Prostate gland (tissue), 2 donors: ENCODE measurements around the gene DST. TPM values are rescaled to one million over a fixed set of nuclear protein-coding genes. Genes with fewer than 3 reads are reported as not detected.

ENCODE experiments used
- DNase-seq: peaks from one replicate; pipeline ENCODE4 v3.0.0-alpha.2; 2019; ENCODE audit warnings: low spot score
- H3K27ac ChIP-seq, 2 donors: fragments of 200-600 bp; sonication (generic); 2 replicates each; pipeline ENCODE4 v1.5.1; 2017 to 2019
- H3K27me3 ChIP-seq: fragments of 200-600 bp; sonication (generic); replicated peaks from 2 replicates; pipeline ENCODE4 v1.5.1; 2019; ENCODE audit not compliant: insufficient read depth
- H3K36me3 ChIP-seq, 2 donors: fragments of 200-600 bp; sonication (generic); 1 replicate in 1 of 2; 2 replicates in 1 of 2; pipeline versions ENCODE4 v1.5.1 to v1.8.1; 2017 to 2019
- H3K4me1 ChIP-seq: fragments of 200-600 bp; sonication (generic); replicated peaks from 2 replicates; pipeline ENCODE4 v1.5.1; 2019
- H3K4me3 ChIP-seq, 2 donors: fragments of 200-600 bp; sonication (generic); 2 replicates each; pipeline ENCODE4 v1.5.1; 2017 to 2019
- H3K9me3 ChIP-seq: fragments of 200-600 bp; sonication (generic); 2 replicates; pipeline ENCODE4 v1.5.1; 2017
- POLR2A ChIP-seq: fragments of 450-650 bp; IDR thresholded peaks from one replicate; pipeline ENCODE4 v1.6.1; 2016; ENCODE audit warnings: antibody characterized with exemption, mild to moderate bottlenecking
- POLR2AphosphoS5 ChIP-seq: sonication (generic); formaldehyde crosslinking; IDR thresholded peaks from one replicate; pipeline ENCODE4 v1.6.1; 2017; ENCODE audit warnings: antibody characterized with exemption
- WGBS: methylation state at CpG from one replicate; pipeline ENCODE4 v1.1.5; 2018; 5-methylcytosine and 5-hydroxymethylcytosine counted together
- intact Hi-C: fragments of 100-400 bp; cut with DNase I; formaldehyde crosslinking; loops from one replicate; pipeline ENCODE4 v1.14.2; 2022
- total RNA-seq, 2 donors: library from RNA; depleted of rRNA; stranded (reverse); fragments of >200 nt; gene quantifications; one replicate each; pipeline ENCODE4 v1.1.0, GENCODE V29; 2016
- TF ChIP-seq, protein P1 (sequence below), 4 experiments: fragments of 200-600 bp in 2 of 4; fragments of 450-650 bp in 2 of 4; sonication (generic) in 2 of 4; IDR thresholded peaks; 1 replicate in 3 of 4; 2 replicates in 1 of 4; pipeline ENCODE4 v1.5.1; 2016 to 2019; ENCODE audit warnings: antibody characterized with exemption in 4 of 4, mild to moderate bottlenecking in 2 of 4, moderate library complexity in 2 of 4

The DST gene
- total RNA-seq, 2 donors from 2014 or later: 131 to 242 TPM

- intact Hi-C loops: no loop called here
- Histone ChIP-seq H3K27ac (no peak overlapping the region), H3K4me1 (no peaks in the 10 kb centered on the region), H3K9me3 (no peaks in the 10 kb centered on the region), H3K36me3 (no peaks in the 10 kb centered on the region), H3K4me3 (no peak overlapping the region), H3K27me3 (no peaks in the 10 kb centered on the region)
- no peak for DNase-seq
- WGBS: 78% methylated on average over 6 of the region's 6 CpGs
- TF ChIP-seq POLR2AphosphoS5: no peak
- no peak for TF ChIP-seq POLR2A
- TF ChIP-seq, protein P1, sequence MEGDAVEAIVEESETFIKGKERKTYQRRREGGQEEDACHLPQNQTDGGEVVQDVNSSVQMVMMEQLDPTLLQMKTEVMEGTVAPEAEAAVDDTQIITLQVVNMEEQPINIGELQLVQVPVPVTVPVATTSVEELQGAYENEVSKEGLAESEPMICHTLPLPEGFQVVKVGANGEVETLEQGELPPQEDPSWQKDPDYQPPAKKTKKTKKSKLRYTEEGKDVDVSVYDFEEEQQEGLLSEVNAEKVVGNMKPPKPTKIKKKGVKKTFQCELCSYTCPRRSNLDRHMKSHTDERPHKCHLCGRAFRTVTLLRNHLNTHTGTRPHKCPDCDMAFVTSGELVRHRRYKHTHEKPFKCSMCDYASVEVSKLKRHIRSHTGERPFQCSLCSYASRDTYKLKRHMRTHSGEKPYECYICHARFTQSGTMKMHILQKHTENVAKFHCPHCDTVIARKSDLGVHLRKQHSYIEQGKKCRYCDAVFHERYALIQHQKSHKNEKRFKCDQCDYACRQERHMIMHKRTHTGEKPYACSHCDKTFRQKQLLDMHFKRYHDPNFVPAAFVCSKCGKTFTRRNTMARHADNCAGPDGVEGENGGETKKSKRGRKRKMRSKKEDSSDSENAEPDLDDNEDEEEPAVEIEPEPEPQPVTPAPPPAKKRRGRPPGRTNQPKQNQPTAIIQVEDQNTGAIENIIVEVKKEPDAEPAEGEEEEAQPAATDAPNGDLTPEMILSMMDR (IDR thresholded peaks at IDR 0.05): no peak
These were observed 29.3 kb downstream of the DST start for GRCh38 chr6:56613247-56613851.

DNA sequence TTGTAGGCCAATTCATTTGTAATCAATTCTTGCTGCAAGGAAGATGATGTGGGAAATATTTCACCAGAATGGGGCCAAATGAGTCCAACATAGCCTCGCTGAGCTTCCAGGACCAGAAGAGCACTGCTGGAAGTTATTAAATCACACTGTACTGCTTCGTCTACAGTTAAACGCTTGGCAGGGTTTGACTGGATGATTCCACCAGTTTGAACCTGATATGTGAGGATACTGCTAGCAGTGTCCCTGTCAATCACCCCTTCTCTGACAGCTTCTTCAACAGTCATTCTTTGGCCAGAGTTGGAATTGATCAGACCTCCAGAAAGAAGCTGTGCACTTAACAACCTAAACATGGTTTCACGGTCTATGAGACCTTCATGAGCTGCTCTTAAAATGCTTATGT lies 34.4 kb downstream of the DST start:
- Histone ChIP-seq H3K9me3 (no peaks in the 10 kb centered on the region), H3K27ac (no peak overlapping the region), H3K27me3 (no peaks in the 10 kb centered on the region), H3K4me1 (no peaks in the 10 kb centered on the region), H3K4me3 (no peak overlapping the region), H3K36me3 (no peaks in the 10 kb centered on the region)
- DNase-seq: no peak
- WGBS: 93% methylated on average over 4 of the region's 4 CpGs
- intact Hi-C loops: no loop called here
- TF ChIP-seq POLR2AphosphoS5 (no peak), POLR2A (no peak)
- TF ChIP-seq, protein P1 (IDR thresholded peaks at IDR 0.05): no peak

DNA sequence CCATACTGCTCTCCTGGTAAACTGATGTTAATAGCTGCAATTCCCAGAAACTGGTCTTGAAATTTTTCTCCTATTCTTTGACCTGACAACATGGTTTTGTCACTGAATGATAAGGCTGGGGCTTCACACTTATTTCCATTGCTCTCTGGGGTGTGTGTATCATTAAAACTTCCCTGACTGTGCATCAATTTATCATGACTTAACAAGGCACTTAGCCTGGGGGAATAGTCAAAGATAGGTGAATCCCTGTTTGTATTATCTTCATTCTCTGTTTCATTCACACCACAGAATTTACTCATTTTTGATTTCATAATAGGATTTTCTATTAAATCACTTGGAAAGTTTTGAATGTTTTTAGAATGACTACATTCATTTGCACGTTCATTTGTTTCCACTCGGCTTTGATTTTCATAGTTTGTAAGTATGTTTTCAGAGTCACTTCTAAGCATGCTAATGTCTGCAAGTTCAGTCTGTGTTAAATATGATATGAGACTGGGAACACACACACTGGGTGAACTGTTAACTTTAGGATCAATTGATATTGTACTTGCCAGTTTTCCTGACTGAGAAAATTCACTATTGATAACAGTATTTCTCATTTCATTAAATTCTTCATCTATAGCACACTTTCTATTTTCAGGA lies 35.5 kb downstream of the DST start:
- WGBS: 93% methylated on average over 2 of the region's 2 CpGs
- Histone ChIP-seq H3K27me3 (no peaks in the 10 kb centered on the region), H3K27ac (no peak overlapping the region), H3K36me3 (no peaks in the 10 kb centered on the region), H3K4me1 (no peaks in the 10 kb centered on the region), H3K9me3 (no peaks in the 10 kb centered on the region), H3K4me3 (no peak overlapping the region)
- intact Hi-C loops: no loop called here
- TF ChIP-seq, protein P1 (IDR thresholded peaks at IDR 0.05): no peak
- no peak for TF ChIP-seq POLR2A
- no peak for DNase-seq

DNA sequence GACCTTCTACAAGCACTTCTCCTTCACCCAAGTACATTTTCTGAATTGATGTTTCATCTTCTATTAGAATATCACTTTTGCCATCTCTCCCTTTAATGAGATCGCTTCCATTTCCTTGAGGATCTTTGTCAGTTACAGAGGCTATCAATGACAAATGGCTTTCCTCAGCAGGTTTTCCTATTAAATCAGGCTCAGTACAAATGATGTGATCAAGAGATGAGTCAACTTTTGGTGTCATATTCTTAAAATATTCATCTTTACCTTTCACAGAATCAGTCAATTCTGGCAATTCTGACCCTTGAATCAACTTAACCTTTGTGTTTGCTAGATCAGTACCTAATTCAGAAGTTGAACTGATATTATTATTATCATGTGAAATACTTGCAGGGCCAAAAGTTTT lies 37.3 kb downstream of the DST start:
- intact Hi-C loops: no loop called here
- H3K36me3 ChIP-seq: no peaks in the 10 kb centered on the region
- no peak overlapping the region for H3K27ac ChIP-seq
- no peaks in the 10 kb centered on the region for H3K9me3 ChIP-seq
- H3K4me1 ChIP-seq: no peaks in the 10 kb centered on the region
- TF ChIP-seq, protein P1 (IDR thresholded peaks at IDR 0.05): no peak
- no peak for DNase-seq
- H3K27me3 ChIP-seq: no peaks in the 10 kb centered on the region
- 95% methylated on average over 1 of the region's 1 CpG for WGBS
- H3K4me3 ChIP-seq: no peak overlapping the region

DNA sequence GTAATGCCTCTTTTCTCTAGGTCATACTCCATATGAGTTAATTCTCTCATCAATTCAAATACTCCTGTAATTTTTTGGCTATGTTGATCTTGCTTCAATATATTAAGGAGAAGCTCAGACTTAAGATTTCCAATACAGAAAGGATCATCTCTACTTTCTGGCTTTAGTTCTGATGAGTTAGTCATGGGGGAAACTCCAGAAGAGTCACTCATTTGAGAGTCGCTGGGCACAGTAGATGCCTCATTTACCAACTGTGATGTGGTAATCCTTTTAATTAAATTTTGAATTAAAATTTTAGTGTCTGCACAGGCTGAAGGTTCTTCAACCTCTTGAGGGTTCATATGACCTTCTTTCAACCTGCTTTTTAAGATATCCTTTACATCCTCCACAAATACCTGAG lies 38.5 kb downstream of the DST start:
- no peak for DNase-seq
- Histone ChIP-seq H3K4me3 (no peak overlapping the region), H3K36me3 (no peaks in the 10 kb centered on the region), H3K27ac (no peak overlapping the region), H3K4me1 (no peaks in the 10 kb centered on the region), H3K9me3 (no peaks in the 10 kb centered on the region), H3K27me3 (no peaks in the 10 kb centered on the region)
- intact Hi-C loops: no loop called here
- 91% methylated on average over 1 of the region's 1 CpG for WGBS
- TF ChIP-seq POLR2A (no peak), POLR2AphosphoS5 (no peak)
- TF ChIP-seq, protein P1 (IDR thresholded peaks at IDR 0.05): no peak
